Endothelial cell of umbilical vein (primary cell): ENCODE results near the gene TSC22D3. TPM values are rescaled to one million over a fixed set of nuclear protein-coding genes. Genes with fewer than 3 reads are reported as not detected.

Source experiments
- BruUV-seq: library from RNA; stranded (reverse); fragments of 400-500 nt; replicated peaks from 2 replicates; lab custom pipeline; 2021; lab: Mats Ljungman, UMichigan
- CTCF ChIA-PET: fragments of 300-600, 350-600 bp; sonication (Branson Sonifier 250); formaldehyde crosslinking; loops from one replicate; lab custom pipeline; 2021; ENCODE audit warnings: antibody characterized with exemption, inconsistent platforms; lab: Charles Lee
- POLR2A ChIA-PET: fragments of 300-600, 350-600 bp; sonication (Branson Sonifier 250); formaldehyde crosslinking; loops from one replicate; lab custom pipeline; 2021; ENCODE audit warnings: antibody characterized with exemption, inconsistent platforms; lab: Charles Lee
- DNase-seq: peaks from one replicate; pipeline ENCODE4 v3.0.0-alpha.2; 2011; ENCODE audit warnings: low read depth, low spot score
- FAIRE-seq: peaks from 2 replicates; lab custom pipeline; 2011; peaks lifted over from hg19 to GRCh38; lab: Jason Lieb, UNC
- H2AFZ ChIP-seq: 2 replicates; pipeline ENCODE4 v1.6.0; 2012; ENCODE audit warnings: low read depth, low read length, control low read depth, inconsistent platforms
- H3K27ac ChIP-seq: 2 replicates; pipeline ENCODE4 v1.5.1; 2011; ENCODE audit warnings: low read depth, mild to moderate bottlenecking, control low read depth, low read length, moderate library complexity; ENCODE audit not compliant: insufficient read depth
- H3K27me3 ChIP-seq, 2 experiments: 2 replicates each; pipeline versions ENCODE4 v1.6.0 to v1.6.1; 2011; ENCODE audit warnings: low read length in 2 of 2, mixed read lengths in 1 of 2; ENCODE audit not compliant: control insufficient read depth in 2 of 2, insufficient read depth in 2 of 2
- H3K36me3 ChIP-seq, 2 experiments: 2 replicates in 1 of 2; 3 replicates in 1 of 2; pipeline ENCODE4 v1.5.1; 2011; ENCODE audit warnings: low read length in 2 of 2, mild to moderate bottlenecking in 1 of 2, moderate library complexity in 1 of 2; ENCODE audit not compliant: control insufficient read depth in 2 of 2, insufficient read depth in 2 of 2; ENCODE audit errors: extremely low read depth in 1 of 2
- H3K4me1 ChIP-seq: 3 replicates; pipeline ENCODE4 v1.5.1; 2011; ENCODE audit warnings: mild to moderate bottlenecking, low read length; ENCODE audit not compliant: control insufficient read depth, insufficient read depth; ENCODE audit errors: extremely low read depth
- H3K4me2 ChIP-seq: 2 replicates; pipeline ENCODE4 v1.6.1; 2011; ENCODE audit warnings: low read length, control low read depth, mixed read lengths; ENCODE audit not compliant: insufficient read depth
- H3K4me3 ChIP-seq, 3 experiments: fragments of 200-600 bp in 1 of 3; sonication (generic), shearing (Covaris generic) in 1 of 3; replicated peaks in 1 of 3; 2 replicates each; pipeline ENCODE4 v1.5.1; 2011 to 2016; ENCODE audit warnings: control low read depth in 3 of 3, low read length in 3 of 3, mild to moderate bottlenecking in 2 of 3, inconsistent platforms in 1 of 3, low read depth in 1 of 3, moderate library complexity in 1 of 3; ENCODE audit not compliant: insufficient read depth in 1 of 3
- H3K79me2 ChIP-seq: 2 replicates; pipeline ENCODE4 v1.6.0; 2012; ENCODE audit warnings: low read length, inconsistent platforms; ENCODE audit not compliant: control insufficient read depth, insufficient read depth
- H3K9ac ChIP-seq: replicated peaks from 2 replicates; pipeline ENCODE3; 2011; ENCODE audit warnings: low read length, control low read depth; ENCODE audit not compliant: insufficient read depth; ENCODE audit errors: extremely low read depth
- H3K9me1 ChIP-seq: replicated peaks from 3 replicates; pipeline ENCODE4 v1.6.0; 2011; ENCODE audit warnings: mild to moderate bottlenecking, low read length; ENCODE audit not compliant: control insufficient read depth, insufficient read depth; ENCODE audit errors: extremely low read depth
- H3K9me3 ChIP-seq: replicated peaks from 2 replicates; pipeline ENCODE4 v1.5.1; 2012; ENCODE audit warnings: low read length, inconsistent platforms; ENCODE audit not compliant: control insufficient read depth, insufficient read depth
- H4K20me1 ChIP-seq: replicated peaks from 2 replicates; pipeline ENCODE3; 2011; ENCODE audit warnings: mild to moderate bottlenecking, low read length; ENCODE audit not compliant: control insufficient read depth, insufficient read depth; ENCODE audit errors: extremely low read depth
- EZH2 ChIP-seq: IDR thresholded peaks from 2 replicates; pipeline ENCODE4 v1.6.1; 2012; ENCODE audit warnings: borderline replicate concordance, low read depth, mild to moderate bottlenecking, moderate library complexity, low read length, inconsistent platforms; ENCODE audit not compliant: severe bottlenecking
- FOS ChIP-seq: IDR thresholded peaks from 2 replicates; pipeline ENCODE4 v1.6.1; 2011; ENCODE audit warnings: mild to moderate bottlenecking, low read length, moderate library complexity, borderline replicate concordance; ENCODE audit not compliant: insufficient read depth
- GATA2 ChIP-seq: IDR thresholded peaks from 2 replicates; pipeline ENCODE4 v1.7.0; 2011; ENCODE audit warnings: low read depth, mild to moderate bottlenecking, moderate library complexity, mixed read lengths, low read length; ENCODE audit not compliant: insufficient read length, insufficient read depth
- JUN ChIP-seq: IDR thresholded peaks from 2 replicates; pipeline ENCODE4 v1.6.1; 2011; ENCODE audit warnings: borderline replicate concordance, low read depth; ENCODE audit not compliant: insufficient read length, insufficient read depth
- MYC ChIP-seq: IDR thresholded peaks from one replicate; pipeline ENCODE4 v1.6.1; 2011; ENCODE audit warnings: mild to moderate bottlenecking, low read depth, low read length
- POLR2A ChIP-seq: IDR thresholded peaks from 2 replicates; pipeline ENCODE4 v1.6.1; 2012; ENCODE audit warnings: low read depth, mild to moderate bottlenecking, control low read depth, low read length
- POLR2AphosphoS5 ChIP-seq: IDR thresholded peaks from 2 replicates; pipeline ENCODE4 v1.6.1; 2012; ENCODE audit warnings: low read depth, mild to moderate bottlenecking, control low read depth, low read length, moderate library complexity; ENCODE audit not compliant: insufficient read depth
- dilution Hi-C: fragments of 300-500 bp; cut with MboI; formaldehyde crosslinking; loops from one replicate; pipeline ENCODE4 v1.15.0; 2019; ENCODE audit warnings: low sequenced_read_pairs; ENCODE audit not compliant: extremely low pct_ligation_motif_present
- intact Hi-C: fragments of 100-400 bp; cut with micrococcal nuclease; formaldehyde crosslinking; loops from one replicate; pipeline ENCODE4 v1.10.0; 2022
- polyA plus RNA-seq, 4 experiments: library from polyadenylated mRNA; depleted of rRNA in 3 of 4; stranded (reverse) in 3 of 4; unstranded in 1 of 4; fragments of >200 nt; gene quantifications; 2 replicates each; pipeline versions ENCODE4 v1.2.1 to v1.2.3, GENCODE V29; 2011 to 2012; ENCODE audit warnings: missing spikeins in 1 of 4
- total RNA-seq: library from RNA; stranded (reverse); gene quantifications from 2 replicates; pipeline ENCODE4 v1.2.3, GENCODE V29; 2021
- TF ChIP-seq, protein P1 (sequence below), 2 donors: IDR thresholded peaks; 1 replicate in 1 of 2; 2 replicates in 1 of 2; pipeline ENCODE4 v1.5.1; 2011; ENCODE audit warnings: low read length in 2 of 2, mild to moderate bottlenecking in 2 of 2, moderate library complexity in 2 of 2, control low read depth in 1 of 2, inconsistent platforms in 1 of 2, low read depth in 1 of 2; ENCODE audit not compliant: insufficient read depth in 1 of 2; ENCODE audit errors: extremely low read depth in 1 of 2
- TF ChIP-seq, protein P2 (sequence below): IDR thresholded peaks from 2 replicates; pipeline ENCODE4 v1.6.1; 2011; ENCODE audit not compliant: insufficient read depth, insufficient read length

TSC22D3 gene
- total and polyA plus RNA-seq, 2 donors (not counting 3 experiments of a cell fraction or from before 2014, with no cell fraction given), result 21.1 to 37.4 TPM

DNA sequence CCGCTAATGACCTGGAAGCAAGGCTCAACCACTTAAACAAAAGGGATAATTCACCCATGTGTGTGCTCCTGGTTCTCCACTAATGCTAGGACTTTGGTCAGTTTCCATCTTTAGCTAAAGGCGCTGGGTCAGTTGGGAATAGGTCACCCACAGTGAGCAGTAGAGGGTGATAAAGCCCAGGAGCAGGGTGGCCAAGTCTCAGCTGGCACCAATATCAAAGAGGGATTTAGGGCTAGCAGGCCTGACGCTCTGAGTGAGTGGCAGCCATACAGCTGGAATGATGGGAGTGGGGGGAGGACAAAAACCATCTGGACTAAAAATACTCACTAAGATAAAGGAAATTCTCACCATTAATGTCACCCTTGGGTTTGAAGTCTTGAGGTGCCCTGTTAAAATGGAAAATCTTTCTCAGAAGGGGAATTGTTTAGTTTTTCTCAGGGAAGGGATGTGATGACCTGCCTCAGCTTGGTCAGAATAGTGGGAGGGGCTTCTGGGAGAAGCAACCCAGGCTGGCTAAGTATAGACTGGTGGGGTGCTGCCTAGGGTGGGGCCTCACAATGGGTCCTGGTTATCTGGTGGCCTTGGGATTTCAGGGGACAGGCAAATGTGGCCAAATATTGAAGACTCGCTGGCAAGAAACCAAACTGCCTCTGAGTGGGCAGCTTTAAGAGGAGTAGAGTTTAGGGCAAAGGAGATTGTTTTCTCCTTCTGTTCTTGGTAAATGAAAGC is 47.1 kb downstream of the TSC22D3 start:
- Histone ChIP-seq H3K27ac (no peak overlapping the region), H4K20me1 (no peaks in the 10 kb centered on the region), H3K36me3 (no peaks in the 10 kb centered on the region), H3K9me1 (no peaks in the 10 kb centered on the region), H3K4me3 (no peak overlapping the region), H3K79me2 (no peaks in the 10 kb centered on the region), H3K27me3 (no peaks in the 10 kb centered on the region), H3K9ac (no peak overlapping the region), H3K4me2 (no peak overlapping the region), H3K4me1 (peaks cover 32% of the 10 kb centered on the region), H2AFZ (no peak overlapping the region), H3K9me3 (no peaks in the 10 kb centered on the region)
- POLR2A ChIA-PET, result no interaction called here
- FAIRE-seq, result no peak
- intact Hi-C loops, result no loop called here
- no peak for DNase-seq
- dilution Hi-C loops, result no loop called here
- TF ChIP-seq MYC (no peak), JUN (no peak), POLR2A (no peak), EZH2 (no peak), FOS (no peak), POLR2AphosphoS5 (no peak), GATA2 (no peak)
- TF ChIP-seq, protein P1, sequence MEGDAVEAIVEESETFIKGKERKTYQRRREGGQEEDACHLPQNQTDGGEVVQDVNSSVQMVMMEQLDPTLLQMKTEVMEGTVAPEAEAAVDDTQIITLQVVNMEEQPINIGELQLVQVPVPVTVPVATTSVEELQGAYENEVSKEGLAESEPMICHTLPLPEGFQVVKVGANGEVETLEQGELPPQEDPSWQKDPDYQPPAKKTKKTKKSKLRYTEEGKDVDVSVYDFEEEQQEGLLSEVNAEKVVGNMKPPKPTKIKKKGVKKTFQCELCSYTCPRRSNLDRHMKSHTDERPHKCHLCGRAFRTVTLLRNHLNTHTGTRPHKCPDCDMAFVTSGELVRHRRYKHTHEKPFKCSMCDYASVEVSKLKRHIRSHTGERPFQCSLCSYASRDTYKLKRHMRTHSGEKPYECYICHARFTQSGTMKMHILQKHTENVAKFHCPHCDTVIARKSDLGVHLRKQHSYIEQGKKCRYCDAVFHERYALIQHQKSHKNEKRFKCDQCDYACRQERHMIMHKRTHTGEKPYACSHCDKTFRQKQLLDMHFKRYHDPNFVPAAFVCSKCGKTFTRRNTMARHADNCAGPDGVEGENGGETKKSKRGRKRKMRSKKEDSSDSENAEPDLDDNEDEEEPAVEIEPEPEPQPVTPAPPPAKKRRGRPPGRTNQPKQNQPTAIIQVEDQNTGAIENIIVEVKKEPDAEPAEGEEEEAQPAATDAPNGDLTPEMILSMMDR (IDR thresholded peaks at IDR 0.05; ENCODE audit: extremely low read depth in 1 of 2, insufficient read depth in 1 of 2, low read depth in 1 of 2, low read length in 2 of 2), result no peak
- TF ChIP-seq, protein P2, sequence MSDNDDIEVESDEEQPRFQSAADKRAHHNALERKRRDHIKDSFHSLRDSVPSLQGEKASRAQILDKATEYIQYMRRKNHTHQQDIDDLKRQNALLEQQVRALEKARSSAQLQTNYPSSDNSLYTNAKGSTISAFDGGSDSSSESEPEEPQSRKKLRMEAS, result no peak
- CTCF ChIA-PET, result interaction anchor here (1.1 to 2.6 kb wide), 2 partner anchors 12 to 14 kb away, joined by 5 to 7 read pairs; no protein-coding TSS in a partner anchor
- no TSS peak for BruUV-seq
